AG08396 (cell line): ENCODE measurements around the gene SH3RF3.
A peak's percentile ranks its signal among the peaks of the same experiment; 100 is the strongest.
"Not testable (repeated sequence)": the region's sequence is repeated elsewhere in the genome, so short reads cannot be mapped to it uniquely, and the experiment has no call there.

Source experiments
- DNase-seq: peaks from one replicate; pipeline ENCODE4 v3.0.0; 2012; ENCODE audit warnings: low spot score, mixed read lengths

SH3RF3 gene

DNA sequence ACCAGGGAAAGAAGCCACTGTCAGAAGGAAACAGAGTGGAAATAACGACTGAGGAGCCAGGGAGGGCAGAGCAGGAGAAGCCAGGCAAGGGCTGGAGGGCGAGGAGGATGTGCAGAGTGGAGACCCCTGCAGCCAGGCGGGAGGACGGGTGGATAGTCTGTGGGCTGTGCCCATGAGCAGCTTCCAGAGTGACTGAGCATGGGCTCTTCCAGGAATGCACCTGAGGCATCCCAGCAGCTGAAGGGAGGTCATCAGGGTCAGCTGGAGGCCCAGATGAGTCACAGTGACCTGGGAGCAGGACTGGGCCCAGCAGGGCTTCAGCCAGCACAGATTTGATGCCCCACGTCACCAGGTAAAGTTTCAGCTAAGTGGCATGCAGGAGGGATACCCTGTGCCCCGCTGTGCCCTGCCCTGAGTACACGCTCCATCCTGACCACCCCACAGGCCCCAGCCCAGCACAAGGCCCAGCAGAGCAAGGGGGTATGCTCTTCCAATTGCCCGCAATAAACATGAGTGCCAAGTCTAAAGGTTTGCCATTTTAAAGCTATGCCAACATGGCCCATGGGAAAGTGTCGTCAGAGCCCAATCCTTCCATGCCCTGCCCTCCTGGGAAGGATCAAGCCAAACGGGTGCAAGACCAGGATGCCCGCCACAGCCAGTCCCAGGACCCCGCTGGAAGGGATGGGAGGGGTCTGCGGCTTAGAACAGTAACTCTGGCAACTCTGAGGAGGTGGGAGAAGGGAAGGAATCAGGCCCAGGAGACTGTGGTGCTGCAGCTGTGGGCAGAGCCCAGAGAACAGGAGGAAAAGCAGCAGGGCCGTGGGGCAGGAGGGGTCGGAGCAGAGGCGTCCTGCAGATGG lies 399.1 kb downstream of the SH3RF3 start:
- DNase-seq, result no peak

DNA sequence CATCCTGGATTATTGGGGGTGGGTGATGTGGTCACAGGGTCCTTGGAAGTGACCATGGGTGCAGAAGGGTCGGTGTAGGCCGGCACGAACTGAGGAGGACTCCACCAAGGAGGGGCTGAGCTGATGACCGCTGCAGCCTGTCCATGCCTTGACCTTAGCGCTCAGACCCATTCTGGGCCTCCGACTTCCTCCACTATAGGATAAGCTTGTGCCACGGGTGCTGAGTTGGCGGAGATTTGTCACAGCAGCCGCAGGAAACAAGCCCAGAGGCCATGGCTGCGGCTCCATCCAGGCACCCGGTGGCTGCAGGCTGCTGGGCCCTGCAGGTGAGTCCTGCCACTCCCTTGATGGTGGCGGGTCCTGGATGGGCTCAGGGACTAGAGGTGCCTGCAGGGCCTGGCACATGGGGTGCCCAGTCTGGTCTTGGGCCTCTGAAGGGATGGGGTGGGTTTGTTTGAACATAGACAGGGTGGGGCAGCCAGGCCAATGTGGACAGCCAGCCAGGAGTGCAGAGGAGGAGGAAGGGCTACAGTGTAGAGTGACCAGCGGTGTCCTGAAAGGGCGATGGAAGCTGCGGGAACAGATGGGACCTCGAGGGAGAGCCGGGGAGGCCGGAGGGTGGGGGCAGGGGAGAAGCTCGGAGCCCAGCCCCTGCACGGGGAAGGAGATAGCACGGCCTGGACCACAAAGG lies 400.0 kb downstream of the SH3RF3 start:
- DNase-seq, result no peak

DNA sequence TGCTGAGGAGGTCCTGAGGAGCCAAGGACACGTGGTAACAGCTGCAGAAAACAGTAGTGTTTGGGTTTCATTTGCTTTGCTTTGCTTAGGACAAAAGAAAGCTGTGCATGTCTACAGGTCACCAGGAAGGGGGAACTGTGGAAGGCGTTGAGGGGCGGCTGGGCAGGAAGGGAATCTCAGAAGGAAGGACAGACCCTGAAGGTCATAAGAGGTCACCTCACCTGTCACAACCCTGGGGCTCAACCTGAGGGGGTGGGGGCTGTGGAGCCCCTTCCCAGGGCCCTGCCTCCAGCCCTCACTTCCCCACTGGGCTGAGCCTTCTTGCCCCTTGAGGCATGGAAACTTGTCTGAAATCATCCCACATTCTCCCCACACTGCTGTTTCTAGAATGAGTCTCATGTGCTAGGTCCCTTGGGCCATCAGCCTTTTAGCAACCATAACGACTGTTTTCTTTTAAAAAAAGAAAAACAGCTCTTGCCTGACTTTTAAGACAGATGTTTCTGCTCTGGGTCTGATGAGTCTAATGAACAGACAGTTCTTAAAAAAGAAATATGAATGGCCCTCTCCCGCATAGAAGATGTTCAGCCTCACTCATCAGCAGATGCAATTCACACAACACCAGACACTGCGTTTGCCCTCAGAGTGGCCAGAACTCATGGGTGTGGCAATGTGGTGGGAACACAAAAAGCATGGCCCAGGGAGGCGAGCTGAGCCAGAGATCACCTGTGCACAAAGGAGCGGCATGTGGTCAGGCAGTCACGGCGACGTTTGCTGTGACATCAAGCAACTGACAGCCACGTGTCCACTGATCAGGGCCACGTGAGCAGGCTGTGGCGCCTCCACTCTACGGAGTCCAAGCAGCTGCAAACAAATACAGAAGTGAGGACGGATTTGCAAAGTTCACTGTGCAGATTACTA lies 400.8 kb downstream of the SH3RF3 start:
- DNase-seq, result no peak

DNA sequence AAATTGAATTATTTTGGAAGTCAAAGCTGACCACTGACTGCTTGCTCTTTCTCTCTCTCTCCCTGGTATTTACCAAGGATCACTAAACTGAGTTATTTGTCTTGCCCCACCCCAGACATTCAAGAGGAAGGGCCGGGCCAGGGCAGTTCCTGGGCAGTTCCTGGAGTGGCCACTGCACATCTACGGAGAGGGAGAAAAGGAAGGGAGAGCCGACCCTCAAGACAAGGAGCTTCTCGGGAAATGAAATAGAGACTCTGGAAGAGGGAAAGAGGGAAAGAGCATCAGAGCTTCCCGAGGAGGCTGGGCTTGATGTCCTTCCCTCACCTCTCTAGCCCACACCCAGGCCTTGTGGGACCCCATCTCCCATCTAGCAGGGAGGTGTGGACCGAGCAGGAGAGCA lies 401.7 kb downstream of the SH3RF3 start:
- DNase-seq, result no peak

DNA sequence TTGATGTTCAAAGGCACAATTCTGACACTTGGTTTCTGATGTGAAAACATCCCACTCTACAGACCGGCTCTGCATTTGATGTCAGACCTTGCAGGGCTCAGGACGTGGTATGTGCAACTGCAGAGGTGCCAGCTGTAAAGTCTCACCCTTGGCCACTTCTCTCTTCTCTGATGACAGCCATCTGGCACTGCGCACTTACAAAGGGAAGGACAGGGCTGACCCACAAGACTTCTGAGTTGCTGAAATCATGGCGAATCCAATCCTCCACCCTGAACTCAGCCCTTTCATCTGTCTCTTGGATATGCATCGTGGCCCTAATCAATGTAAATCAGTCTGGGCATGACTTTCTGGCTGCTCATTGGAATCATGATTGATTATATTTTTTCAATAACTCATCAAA lies 402.2 kb downstream of the SH3RF3 start:
- DNase-seq, result no peak

DNA sequence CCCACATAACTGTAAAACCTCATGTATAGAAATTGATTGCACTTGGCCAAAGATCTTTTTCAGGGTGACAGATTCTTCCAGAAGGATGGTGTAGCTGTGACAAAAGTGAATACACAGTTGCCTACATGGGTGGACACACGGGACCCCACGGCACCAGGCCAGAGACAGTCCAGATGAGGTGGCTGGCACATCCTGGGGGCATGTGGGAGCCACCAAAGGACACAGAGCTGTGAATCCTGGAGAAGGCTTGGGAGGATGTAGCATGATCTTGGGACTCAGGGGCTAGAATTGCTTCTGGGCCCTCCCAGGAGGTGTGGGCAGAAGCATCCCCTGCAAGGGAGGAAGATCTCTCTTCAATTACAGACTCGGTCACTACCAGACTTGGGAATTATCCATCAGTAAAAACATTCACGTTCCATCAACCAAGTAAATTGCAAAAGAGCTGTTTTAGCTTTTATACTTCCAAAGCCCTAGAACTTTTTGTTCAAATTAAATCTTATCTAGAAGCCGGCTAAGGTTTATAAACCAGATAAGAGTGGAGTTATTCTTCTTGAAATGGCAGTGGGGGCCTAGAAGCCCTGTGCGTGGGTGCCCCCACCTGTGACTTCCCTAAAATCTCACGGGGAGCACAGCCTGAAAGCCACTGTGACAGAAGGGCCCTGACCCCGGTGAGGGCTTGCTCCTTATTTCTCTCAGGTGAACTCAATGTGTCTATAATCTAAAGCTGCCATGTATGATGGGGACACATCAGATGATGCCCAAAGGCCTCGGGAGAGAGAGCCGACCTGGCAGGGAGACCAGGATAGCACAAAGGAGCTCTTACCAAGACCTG lies 403.1 kb downstream of the SH3RF3 start:
- no peak for DNase-seq

DNA sequence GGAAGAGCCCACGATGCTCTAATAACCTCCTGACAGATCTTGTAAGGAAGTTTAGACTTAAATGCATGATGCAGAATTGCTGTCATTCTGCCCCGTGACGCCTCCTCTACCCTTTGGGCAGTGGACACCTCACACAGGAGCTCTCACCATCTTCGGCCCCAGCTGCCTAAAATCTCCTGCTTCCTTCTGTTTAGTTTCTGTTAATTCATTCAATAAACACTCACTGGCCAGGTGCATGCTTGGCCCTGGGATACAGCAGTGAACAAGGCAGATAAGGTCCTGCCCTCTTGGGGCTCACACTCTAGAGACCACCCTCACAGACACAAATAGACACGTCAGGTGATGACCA lies 403.7 kb downstream of the SH3RF3 start:
- no peak for DNase-seq

DNA sequence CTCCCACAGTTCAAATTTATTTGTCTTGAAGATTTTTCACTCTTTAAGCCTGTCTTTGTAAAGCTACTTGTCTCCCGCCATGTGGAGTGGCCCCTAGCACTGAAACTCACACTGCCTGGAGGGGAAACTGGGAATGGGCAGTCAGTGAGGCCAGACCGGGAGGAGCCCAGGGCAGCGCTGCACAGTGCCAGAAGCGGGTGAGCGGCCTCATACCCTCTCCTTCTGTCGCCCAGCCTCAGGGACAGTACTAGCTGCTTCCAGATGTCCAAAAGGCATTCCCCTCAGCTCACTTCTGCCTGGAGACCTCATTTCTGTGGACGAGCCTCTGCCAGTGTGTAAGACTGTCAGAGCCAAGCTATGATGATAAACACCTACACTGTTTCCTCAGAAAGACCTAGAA lies 404.8 kb downstream of the SH3RF3 start:
- no peak for DNase-seq

DNA sequence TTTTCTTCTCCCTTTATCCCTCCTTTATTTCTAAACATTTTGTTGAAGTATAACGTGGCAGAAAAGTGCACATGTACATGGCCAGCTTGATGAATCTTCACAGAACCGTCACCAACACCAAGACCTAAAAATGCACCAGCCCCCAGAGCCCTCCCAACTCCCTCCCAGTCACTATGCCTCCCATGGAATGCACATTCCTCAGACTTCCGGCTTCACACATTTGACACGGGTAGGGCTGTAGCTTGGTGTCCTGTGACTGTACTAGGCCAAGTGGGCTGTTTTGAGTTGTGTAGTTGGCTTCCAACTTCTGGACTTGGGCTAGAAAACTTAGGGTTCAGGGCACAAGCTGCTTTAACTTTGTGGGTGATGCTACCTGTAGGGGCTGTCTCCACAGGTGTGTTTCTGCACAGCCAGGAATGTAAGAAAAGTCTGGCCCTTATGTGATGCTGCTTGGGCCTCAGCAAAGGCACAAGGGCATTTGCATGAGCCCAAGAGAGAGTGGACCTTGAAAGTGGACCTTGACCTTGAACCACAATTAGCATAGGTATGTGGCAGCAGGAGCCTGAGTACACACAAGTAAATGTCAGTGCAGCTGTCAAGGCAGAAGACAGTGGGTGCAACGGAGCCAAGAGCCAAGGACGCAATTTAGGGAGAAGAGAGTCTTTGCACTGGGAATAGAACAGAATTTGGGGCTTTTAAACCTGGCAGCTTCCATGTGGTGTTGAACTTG lies 406.4 kb downstream of the SH3RF3 start:
- DNase-seq, result no peak

DNA sequence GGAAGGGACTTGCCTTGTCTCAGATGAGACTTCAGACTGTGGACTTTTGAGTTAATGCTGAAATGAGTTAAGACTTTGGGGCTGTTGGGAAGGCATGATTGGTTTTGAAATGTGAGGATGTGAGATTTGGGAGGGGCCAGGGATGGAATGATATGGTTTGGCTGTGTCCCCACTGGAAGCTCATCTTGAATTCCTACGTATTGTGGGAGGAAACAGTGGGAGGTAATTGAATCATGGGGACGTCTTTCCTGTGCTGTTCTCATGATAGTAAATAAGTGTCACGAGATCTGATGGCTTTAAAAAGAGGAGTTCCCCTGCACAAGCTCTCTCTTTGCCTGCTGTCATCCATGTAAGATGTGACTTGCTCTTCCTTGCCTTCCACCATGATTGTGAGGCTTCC lies 407.6 kb downstream of the SH3RF3 start:
- DNase-seq, result not testable (repeated sequence)

DNA sequence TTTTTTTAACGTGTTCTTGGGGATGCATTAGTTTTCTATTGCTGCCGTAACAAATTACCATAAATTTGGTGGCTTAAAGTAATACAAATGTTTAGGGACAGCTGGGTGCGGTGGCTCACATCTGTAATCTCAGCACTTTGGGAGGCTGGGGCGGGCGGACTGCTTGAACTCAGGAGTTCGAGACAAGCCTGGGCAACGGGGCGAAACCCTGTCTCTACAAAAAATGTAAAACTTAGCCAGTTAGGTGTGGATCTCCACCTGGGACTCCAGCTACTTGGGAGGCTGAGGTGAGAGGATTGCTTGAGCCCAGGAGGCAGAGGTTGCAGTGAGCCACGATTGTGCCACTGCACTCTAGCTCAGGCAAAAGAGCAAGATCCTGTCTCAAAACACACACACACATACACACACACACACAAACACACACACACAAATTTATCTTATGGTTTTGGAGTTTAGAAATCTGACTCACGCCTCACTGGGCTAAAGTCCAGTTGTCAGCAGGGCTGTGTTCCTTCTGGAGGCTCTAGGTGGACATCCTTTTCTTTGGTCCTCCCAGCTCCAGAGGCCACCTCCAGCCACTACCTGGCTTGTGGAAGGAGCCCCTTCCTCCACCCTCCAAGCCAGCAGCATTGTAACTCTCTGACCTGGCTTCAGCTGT lies 408.7 kb downstream of the SH3RF3 start:
- no peak for DNase-seq

DNA sequence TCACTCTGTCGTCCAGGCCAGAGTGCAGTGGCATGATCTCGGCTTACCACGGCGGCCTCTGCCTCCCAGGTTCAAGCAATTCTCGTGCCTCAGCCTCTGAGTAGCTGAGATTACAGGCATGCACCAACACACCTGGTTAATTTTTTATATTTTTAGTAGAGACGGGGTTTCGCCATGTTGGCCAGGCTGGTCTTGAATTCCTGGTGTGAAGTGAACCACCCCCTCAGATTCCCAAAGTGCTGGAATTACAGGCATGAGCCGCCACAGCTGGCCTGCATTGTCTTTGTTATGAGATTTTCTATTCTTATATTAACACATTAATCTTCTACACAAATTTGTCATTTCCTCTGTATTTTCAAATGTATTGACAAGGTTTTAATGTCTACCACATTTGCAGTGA lies 409.5 kb downstream of the SH3RF3 start:
- no peak for DNase-seq

DNA sequence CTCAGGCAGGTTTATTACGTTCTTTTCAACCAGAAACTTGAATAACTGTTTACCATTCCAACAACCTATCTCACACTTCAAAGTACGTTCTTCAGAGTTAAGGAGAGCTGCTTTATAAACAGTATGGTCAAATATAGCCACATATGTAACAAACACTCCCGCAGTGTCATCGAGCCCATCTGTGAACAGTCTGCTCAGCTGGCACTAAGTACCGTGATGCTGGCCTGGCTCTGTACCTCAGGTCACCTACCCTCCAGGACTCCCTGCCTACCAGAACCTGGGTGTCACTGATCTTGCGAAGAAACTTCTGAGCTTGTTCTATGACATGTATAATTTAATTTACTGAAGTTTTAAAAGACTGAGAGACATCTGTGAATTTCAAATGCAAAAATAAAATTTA lies 413.4 kb downstream of the SH3RF3 start:
- DNase-seq, result no peak

DNA sequence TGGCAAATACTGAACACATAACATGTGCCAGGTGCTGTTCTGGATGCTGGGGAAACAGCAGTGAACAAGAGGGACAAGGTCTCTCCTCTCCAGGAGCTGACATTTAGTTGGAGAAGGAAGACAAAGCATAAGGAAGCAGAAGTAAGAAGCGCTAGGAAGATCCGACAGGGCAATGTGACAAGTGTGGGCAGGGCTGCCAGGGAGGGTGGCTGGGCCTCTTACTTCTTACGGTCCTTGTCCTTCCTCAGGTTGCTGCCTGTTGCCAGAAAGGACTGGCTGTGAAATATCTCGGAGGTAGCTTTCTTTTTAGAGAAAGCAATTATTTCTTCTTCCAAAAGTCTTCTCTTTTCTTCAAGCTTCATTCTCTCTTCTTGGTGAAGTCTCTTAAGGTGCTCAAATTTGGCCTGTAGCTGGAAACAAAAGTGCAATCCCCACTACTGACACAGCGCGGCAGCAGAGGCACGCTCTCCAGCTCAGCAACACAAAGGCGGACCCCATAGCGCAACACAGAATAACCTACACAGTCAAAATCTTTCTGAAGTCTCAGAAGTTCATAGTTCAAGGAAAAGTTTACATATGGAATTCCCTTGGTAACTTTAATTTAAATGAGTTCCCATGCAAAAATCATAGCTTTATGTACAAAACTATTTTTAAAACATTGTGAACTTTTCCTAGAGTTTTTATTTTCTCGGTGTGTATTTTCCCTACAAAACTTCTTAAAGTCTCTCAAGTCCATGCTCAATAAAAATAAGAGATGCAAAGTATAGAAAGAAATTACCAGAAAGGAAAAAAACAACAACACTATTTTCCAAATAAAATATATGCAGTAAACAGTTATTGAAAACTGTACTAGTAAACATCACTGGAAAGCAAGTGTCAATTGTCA lies 417.1 kb downstream of the SH3RF3 start:
- peak; percentile 63 for DNase-seq

DNA sequence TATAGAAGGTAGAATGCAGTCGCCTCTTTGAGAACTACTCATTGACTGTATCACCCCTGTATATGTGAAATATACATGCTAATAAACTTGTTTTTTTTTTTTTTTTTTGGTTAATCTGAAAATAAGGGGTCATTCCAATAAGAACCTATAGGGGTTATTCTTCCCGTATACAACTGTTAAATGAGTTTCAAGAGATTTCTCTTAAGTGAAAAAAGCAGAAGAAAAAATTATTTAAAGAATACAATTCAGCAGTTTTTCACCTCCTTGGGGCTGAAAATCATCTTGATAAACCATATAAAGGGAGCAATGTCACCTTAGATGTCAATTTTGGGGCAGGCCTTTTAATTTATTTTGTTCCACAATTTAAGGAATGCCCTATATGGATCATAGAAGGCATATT lies 418.3 kb downstream of the SH3RF3 start:
- no peak for DNase-seq

DNA sequence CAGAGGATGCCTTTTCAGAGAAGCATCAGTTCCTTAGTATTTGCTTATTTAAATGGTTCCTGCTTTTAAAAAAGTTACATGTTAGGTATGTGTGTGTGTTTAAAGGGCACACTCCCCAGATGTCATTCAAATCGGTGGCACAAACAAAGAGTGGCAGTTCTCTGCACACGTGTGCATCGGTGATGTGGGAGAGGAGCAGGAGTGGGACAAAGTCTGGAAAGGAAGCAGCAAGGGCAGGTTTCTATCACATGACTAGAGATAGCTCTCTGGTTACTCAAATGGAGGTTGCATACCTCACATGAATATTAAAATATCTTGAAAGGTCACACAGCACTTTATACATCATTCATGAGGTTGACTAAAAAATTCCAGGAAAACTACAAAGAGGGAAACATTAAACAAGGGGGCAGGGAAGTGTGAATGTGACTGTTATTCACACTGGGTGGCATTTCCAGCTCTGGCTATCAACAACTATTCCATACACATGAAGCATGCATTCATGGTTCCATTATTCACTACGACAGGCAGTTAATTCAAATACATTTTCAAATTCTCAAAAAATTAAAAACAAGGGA lies 420.1 kb downstream of the SH3RF3 start:
- no peak for DNase-seq
